Prostate gland (tissue), 2 donors: Measurements from ENCODE around the gene DEXI. TPM values are rescaled to one million over a fixed set of nuclear protein-coding genes. Genes with fewer than 3 reads are reported as not detected.

ENCODE experiments used
- DNase-seq: peaks from one replicate; pipeline ENCODE4 v3.0.0-alpha.2; 2019; ENCODE audit warnings: low spot score
- H3K27ac ChIP-seq, 2 donors: fragments of 200-600 bp; sonication (generic); 2 replicates each; pipeline ENCODE4 v1.5.1; 2017 to 2019
- H3K27me3 ChIP-seq: fragments of 200-600 bp; sonication (generic); replicated peaks from 2 replicates; pipeline ENCODE4 v1.5.1; 2019; ENCODE audit not compliant: insufficient read depth
- H3K36me3 ChIP-seq, 2 donors: fragments of 200-600 bp; sonication (generic); 1 replicate in 1 of 2; 2 replicates in 1 of 2; pipeline versions ENCODE4 v1.5.1 to v1.8.1; 2017 to 2019
- H3K4me1 ChIP-seq: fragments of 200-600 bp; sonication (generic); replicated peaks from 2 replicates; pipeline ENCODE4 v1.5.1; 2019
- H3K4me3 ChIP-seq, 2 donors: fragments of 200-600 bp; sonication (generic); 2 replicates each; pipeline ENCODE4 v1.5.1; 2017 to 2019
- H3K9me3 ChIP-seq: fragments of 200-600 bp; sonication (generic); 2 replicates; pipeline ENCODE4 v1.5.1; 2017
- POLR2A ChIP-seq: fragments of 450-650 bp; IDR thresholded peaks from one replicate; pipeline ENCODE4 v1.6.1; 2016; ENCODE audit warnings: antibody characterized with exemption, mild to moderate bottlenecking
- POLR2AphosphoS5 ChIP-seq: sonication (generic); formaldehyde crosslinking; IDR thresholded peaks from one replicate; pipeline ENCODE4 v1.6.1; 2017; ENCODE audit warnings: antibody characterized with exemption
- WGBS: methylation state at CpG from one replicate; pipeline ENCODE4 v1.1.5; 2018; 5-methylcytosine and 5-hydroxymethylcytosine counted together
- intact Hi-C: fragments of 100-400 bp; cut with DNase I; formaldehyde crosslinking; loops from one replicate; pipeline ENCODE4 v1.14.2; 2022
- total RNA-seq, 2 donors: library from RNA; depleted of rRNA; stranded (reverse); fragments of >200 nt; gene quantifications; one replicate each; pipeline ENCODE4 v1.1.0, GENCODE V29; 2016
- TF ChIP-seq, protein P1 (sequence below), 4 experiments: fragments of 200-600 bp in 2 of 4; fragments of 450-650 bp in 2 of 4; sonication (generic) in 2 of 4; IDR thresholded peaks; 1 replicate in 3 of 4; 2 replicates in 1 of 4; pipeline ENCODE4 v1.5.1; 2016 to 2019; ENCODE audit warnings: antibody characterized with exemption in 4 of 4, mild to moderate bottlenecking in 2 of 4, moderate library complexity in 2 of 4

The DEXI gene
- total RNA-seq, 2 donors from 2014 or later: 95.5 to 96.9 TPM

DNA sequence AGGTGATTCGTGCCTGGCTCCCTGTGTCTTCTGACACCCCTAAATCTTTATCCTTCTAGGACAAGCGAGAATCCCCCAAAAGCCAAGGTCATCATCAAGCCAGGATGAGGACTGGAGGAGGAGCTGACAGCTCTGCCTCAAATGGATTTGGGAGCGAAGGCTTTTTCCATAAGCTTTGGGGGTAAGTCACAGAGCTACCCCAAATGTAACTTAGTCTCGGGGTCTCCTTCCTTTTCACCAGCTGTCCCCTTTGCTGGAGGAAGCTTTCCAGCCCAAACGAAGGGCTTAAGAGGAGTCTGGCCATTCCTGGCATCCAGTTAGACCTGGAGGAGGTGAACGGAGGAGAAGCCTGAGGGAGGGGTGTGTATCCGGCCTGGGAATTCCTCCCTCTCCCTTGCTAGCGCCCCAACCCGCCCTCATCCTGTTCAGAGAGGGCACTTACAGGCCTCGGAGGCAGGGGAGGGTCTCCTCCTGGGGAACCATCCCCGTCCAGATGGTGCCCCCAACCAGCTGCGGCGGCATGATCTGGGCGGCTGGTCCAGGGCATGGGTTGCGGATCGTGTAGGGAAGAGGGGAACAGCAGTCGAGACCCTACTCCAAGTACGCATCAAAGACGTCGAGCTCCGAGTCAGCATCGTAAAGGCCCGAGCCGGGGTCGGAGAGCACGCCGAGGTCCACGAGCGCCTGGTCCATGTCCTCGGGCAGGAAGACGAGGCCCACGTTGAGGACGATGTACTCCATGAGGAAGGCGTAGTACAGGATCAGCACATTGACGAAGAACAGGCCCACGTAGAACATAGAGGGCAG is 938 bp downstream of the DEXI start:
- intact Hi-C loops: loop anchor here (10.0 kb wide), 1 partner anchor 973 kb away; the partner anchor contains the start of gene GSPT1
- peak overlapping the region; percentile 77 to 81 for H3K27ac ChIP-seq
- TF ChIP-seq, protein P1, sequence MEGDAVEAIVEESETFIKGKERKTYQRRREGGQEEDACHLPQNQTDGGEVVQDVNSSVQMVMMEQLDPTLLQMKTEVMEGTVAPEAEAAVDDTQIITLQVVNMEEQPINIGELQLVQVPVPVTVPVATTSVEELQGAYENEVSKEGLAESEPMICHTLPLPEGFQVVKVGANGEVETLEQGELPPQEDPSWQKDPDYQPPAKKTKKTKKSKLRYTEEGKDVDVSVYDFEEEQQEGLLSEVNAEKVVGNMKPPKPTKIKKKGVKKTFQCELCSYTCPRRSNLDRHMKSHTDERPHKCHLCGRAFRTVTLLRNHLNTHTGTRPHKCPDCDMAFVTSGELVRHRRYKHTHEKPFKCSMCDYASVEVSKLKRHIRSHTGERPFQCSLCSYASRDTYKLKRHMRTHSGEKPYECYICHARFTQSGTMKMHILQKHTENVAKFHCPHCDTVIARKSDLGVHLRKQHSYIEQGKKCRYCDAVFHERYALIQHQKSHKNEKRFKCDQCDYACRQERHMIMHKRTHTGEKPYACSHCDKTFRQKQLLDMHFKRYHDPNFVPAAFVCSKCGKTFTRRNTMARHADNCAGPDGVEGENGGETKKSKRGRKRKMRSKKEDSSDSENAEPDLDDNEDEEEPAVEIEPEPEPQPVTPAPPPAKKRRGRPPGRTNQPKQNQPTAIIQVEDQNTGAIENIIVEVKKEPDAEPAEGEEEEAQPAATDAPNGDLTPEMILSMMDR (IDR thresholded peaks at IDR 0.05): no peak
- TF ChIP-seq POLR2AphosphoS5 (no peak), POLR2A (no peak)
- H3K36me3 ChIP-seq: no peaks in the 10 kb centered on the region
- no peaks in the 10 kb centered on the region for H3K27me3 ChIP-seq
- H3K4me1 ChIP-seq: peaks cover 16% of the 10 kb centered on the region
- no peaks in the 10 kb centered on the region for H3K9me3 ChIP-seq
- 2% methylated on average over 24 of the region's 36 CpGs for WGBS
- H3K4me3 ChIP-seq: peak overlapping the region; percentile 74 to 84
- DNase-seq: no peak

DNA sequence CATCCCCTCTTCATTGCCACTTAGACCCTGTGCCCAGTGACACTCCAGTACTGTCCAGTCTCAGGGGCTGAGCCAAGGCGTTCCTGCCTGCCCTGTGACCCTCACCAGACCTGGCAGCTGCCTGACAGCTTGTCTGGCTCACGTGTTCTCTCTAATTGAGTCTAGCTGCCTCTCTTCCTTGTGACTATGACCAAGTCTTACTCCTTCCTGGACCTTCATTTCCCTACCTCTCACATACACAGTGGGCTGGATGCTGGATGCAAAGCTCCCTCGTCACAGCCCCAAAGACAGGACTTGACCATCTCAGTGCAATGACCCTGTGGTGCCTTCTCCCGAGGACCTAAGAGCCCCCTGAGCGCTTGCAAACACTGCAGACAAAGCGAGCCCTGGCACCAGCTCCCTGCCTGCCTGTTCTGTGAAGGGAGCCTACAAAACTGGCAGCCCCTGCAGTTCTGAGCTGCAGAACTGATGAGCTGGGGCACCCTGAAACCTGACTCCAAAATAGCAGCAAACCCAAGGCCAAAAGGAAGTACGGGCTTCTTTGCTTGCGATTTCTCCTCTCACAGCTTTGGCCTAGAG is 1.7 kb downstream of the DEXI start:
- intact Hi-C loops: loop anchor here (10.0 kb wide), 1 partner anchor 974 kb away; the partner anchor contains the start of gene GSPT1
- Histone ChIP-seq H3K36me3 (no peaks in the 10 kb centered on the region), H3K4me1 (peaks cover 13% of the 10 kb centered on the region), H3K27ac (peak overlapping the region; percentile 77 to 81), H3K9me3 (no peaks in the 10 kb centered on the region), H3K27me3 (no peaks in the 10 kb centered on the region), H3K4me3 (peak overlapping the region; percentile 74 to 84)
- WGBS: 12% methylated on average over 8 of the region's 8 CpGs
- TF ChIP-seq, protein P1 (IDR thresholded peaks at IDR 0.05): no peak
- peak; percentile 29 for TF ChIP-seq POLR2A
- no peak for DNase-seq

DNA sequence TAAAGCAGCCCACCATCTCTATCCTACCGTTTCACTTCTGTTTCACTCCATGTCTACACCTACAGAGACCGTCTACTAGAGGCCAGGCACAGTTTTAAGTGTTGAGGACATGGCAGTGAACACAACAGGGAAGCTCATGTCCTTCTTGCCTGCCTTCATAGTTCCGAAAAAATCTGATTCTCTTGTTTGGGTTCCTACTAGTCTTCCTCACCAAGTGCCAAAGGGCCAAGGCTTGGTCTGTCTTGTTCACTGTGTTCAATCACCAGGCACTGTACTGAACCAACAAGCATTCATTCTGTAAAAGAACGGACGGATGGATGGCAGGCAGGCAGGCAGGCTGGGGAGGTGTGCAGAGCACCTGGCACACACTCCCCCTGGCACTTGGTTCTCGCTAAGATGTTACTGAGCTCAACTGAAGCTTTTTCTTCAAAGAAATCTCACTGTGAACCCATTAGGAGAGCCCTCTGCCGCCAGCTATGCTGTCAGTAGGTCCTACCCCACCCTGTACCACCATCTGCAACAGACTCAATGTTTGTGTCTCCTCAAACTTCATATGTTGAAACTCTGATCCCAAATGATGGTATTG is 2.5 kb downstream of the DEXI start:
- Histone ChIP-seq H3K4me1 (peaks cover 5% of the 10 kb centered on the region), H3K27me3 (no peaks in the 10 kb centered on the region), H3K9me3 (no peaks in the 10 kb centered on the region), H3K4me3 (peak overlapping the region in 1 of 2 donors; percentile 84), H3K36me3 (no peaks in the 10 kb centered on the region), H3K27ac (peak overlapping the region in 1 of 2 donors; percentile 6)
- no peak for DNase-seq
- intact Hi-C loops: loop anchor here (10.0 kb wide), 1 partner anchor 975 kb away; the partner anchor contains the start of gene GSPT1
- WGBS: 72% methylated on average over 7 of the region's 7 CpGs
- TF ChIP-seq, protein P1 (IDR thresholded peaks at IDR 0.05): no peak
- TF ChIP-seq POLR2A (no peak), POLR2AphosphoS5 (no peak)

DNA sequence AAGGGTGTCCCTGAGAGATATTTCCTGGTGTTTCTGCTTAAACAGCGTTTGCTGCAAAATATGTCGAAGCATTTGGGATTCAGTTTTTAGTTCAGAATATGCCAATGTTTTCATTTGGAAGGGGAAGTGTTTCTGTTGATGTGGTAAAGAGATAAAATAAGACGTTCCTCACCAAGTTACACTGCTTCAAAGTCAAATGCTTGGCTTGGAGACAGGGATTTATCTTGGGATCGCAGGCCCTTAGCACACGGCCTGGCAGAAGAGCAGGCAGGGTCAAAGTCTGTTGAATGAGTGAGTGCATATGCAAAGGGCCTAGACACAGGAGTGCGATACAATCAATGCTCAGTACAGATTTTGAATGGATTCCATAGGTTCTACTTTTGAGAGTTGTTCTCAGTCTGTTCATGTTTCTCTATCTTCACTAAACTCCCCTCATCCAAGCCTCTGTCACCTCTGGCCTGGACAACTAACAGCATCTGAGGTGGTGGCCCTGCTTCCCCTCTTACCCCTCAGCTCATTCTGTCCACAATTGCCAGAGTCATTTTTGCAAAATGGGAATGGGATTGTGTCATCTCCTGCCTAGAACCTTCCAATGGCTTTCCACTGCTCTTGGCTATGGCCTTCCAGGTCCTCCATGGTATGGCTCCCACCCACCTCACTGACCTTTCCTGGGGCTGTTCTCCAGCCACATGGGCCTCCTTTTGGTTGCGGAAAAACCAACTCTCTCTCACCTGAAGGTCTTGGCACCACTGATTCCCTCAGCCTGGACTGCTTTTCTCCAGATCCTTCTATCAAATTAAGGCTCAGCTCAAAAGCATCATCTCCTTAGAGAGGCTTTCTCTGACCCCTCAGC is 3.2 kb downstream of the DEXI start:
- H3K4me3 ChIP-seq: no peak overlapping the region
- no peak for DNase-seq
- H3K27me3 ChIP-seq: no peaks in the 10 kb centered on the region
- H3K27ac ChIP-seq: peak overlapping the region; percentile 6 to 9
- H3K4me1 ChIP-seq: peaks cover 5% of the 10 kb centered on the region
- WGBS: 31% methylated on average over 7 of the region's 7 CpGs
- intact Hi-C loops: no loop called here
- TF ChIP-seq POLR2AphosphoS5 (no peak), POLR2A (no peak)
- no peaks in the 10 kb centered on the region for H3K36me3 ChIP-seq
- no peaks in the 10 kb centered on the region for H3K9me3 ChIP-seq

- no peaks in the 10 kb centered on the region for H3K36me3 ChIP-seq
- TF ChIP-seq, protein P1 (IDR thresholded peaks at IDR 0.05): no peak
- TF ChIP-seq POLR2AphosphoS5 (no peak), POLR2A (no peak)
- no peak overlapping the region for H3K4me3 ChIP-seq
- 72% methylated on average over 7 of the region's 7 CpGs for WGBS
- H3K27me3 ChIP-seq: no peaks in the 10 kb centered on the region
- peaks cover 5% of the 10 kb centered on the region for H3K4me1 ChIP-seq
- intact Hi-C loops: no loop called here
- DNase-seq: no peak
- H3K9me3 ChIP-seq: no peaks in the 10 kb centered on the region
- peak overlapping the region; percentile 6 to 9 for H3K27ac ChIP-seq
These were observed 3.9 kb downstream of the DEXI start for GRCh38 chr16:10938321-10938720.
